ENCODE data around the gene PHLDA1. TPM values are rescaled to one million over a fixed set of nuclear protein-coding genes. Genes with fewer than 3 reads are reported as not detected.

The PHLDA1 gene
- total RNA-seq, 4 donors from 2014 or later, result 45.2 to 73.1 (median 57.5) TPM

DNA sequence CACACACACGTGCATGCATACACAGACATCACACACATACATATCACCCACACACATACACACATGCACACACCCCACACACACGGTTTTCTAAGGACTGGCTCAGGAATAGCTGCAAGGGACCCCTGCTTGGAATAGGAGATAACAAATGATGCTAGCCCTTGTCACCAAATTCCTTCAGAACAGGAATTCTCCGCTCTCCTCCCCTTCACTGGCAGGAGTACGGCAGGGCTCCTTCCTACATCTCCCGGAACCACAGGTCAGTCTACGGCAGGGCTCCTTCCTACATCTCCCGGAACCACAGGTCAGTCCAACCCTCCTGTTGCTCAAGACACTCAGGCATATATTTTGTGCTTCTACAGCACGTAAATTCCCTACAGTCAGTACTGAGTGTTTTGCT, 23.9 kb downstream of the PHLDA1 start:
- TF ChIP-seq CTCF (IDR thresholded peaks at IDR 0.05) (no peak), POLR2A (IDR thresholded peaks at IDR 0.05) (no peak)
- intact Hi-C loops (cut with DNase I), result no loop called here
- WGBS, 2 donors, result 89 to 93% methylated on average over 8 of the region's 8 CpGs
- DNase-seq, result no peak
- Histone ChIP-seq H3K27me3 (no peaks in the 10 kb centered on the region), H3K36me3 (no peaks in the 10 kb centered on the region), H3K27ac (no peak overlapping the region), H3K4me1 (peaks cover 0 to 19% of the 10 kb centered on the region in 2 donors), H3K4me3 (replicated peaks in 1 of 3) (no peak overlapping the region), H3K9me3 (no peaks in the 10 kb centered on the region)

DNA sequence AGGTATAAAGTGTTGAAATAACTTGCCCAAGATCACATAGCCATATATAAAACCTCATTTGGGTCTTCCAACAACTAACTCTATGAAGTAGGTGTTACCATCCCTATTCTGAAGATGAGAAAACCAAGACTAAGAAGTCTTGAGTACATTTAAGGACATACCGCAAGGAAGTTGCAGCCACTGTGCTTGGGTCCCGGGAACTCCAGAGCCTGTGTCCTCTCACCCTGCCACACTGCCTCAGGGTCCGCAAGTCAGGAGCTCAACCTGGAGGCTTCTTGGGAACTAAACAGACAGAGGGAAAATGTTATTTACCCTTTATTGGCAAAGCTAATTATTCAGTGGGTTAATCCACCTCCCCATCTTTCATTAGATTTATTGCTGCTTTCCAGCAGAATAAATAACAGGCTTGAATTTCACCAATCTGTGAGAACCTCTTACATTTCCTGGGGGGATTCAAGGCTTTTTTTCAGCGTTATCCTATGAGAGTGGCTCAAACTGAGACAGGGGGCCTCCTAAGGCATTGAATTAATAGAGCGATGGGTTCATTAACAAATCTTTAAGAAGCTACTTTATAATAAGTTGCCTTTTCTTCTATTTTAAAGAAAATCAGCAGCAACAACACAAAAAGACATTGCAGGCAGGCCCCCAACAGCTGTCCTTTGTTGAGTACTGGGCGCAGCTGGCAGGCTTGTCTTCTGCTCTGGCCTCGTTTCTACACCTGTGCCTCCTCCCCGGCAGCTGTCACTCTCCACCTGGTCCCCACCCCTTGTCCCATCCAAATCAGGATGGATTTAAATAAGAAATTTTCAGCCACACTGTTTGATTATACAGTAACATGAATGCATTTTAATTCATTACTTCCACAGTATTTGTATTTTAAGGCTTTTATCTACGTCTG, 25.3 kb downstream of the PHLDA1 start:
- Histone ChIP-seq H3K36me3 (no peaks in the 10 kb centered on the region), H3K9me3 (no peaks in the 10 kb centered on the region), H3K27ac (no peak overlapping the region), H3K27me3 (no peaks in the 10 kb centered on the region), H3K4me1 (peaks cover 0 to 11% of the 10 kb centered on the region in 2 donors), H3K4me3 (replicated peaks in 1 of 3) (no peak overlapping the region)
- WGBS, 2 donors, result 89 to 93% methylated on average over 9 of the region's 9 CpGs
- TF ChIP-seq POLR2A (IDR thresholded peaks at IDR 0.05) (no peak), CTCF (IDR thresholded peaks at IDR 0.05) (no peak)
- no peak for DNase-seq
- intact Hi-C loops (cut with DNase I), result no loop called here

- TF ChIP-seq CTCF (IDR thresholded peaks at IDR 0.05) (no peak), POLR2A (IDR thresholded peaks at IDR 0.05) (no peak)
- 34 to 42% methylated on average over 2 of the region's 2 CpGs for WGBS, 2 donors
- Histone ChIP-seq H3K4me3 (replicated peaks in 1 of 3) (no peak overlapping the region), H3K27me3 (no peaks in the 10 kb centered on the region), H3K9me3 (no peaks in the 10 kb centered on the region), H3K27ac (no peak overlapping the region), H3K4me1 (no peaks in the 10 kb centered on the region), H3K36me3 (no peaks in the 10 kb centered on the region)
- DNase-seq, result no peak
- intact Hi-C loops (cut with DNase I), result no loop called here
These were observed 28.3 kb downstream of the PHLDA1 start for GRCh38 chr12:76003355-76003638.

DNA sequence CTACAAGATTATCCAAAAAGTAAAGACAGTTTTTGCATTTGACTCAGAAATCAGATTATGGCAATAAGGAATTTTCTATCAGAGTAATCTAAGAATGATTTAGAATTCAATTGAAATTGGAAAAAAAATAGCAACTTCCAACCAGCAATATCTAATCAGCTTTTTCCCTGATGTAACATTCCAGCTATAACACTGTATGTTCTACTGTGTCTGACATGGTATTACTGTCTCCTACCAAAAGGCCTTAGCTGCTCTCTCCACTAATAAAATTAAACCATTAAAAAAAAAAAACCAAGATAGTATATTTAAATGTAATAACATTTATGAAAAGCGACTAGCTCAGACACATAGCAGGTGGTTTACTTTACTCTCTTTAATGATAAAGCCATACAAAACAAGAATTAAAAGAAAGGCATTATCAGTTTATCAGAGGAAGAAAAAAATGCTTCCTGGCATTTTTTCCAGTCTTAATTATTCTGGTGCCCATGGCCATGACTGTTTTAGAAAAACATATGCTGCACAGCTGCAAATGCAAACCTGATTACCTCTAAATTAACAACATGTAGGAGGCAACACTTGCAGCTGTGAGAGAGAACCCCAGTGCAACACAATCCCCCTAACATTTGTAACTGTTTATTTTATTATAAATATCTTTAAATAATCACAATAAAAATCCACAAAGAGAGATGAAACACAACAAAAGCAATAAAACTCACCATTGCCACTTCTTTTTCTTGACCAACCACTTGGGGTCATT, 28.8 kb downstream of the PHLDA1 start:
- intact Hi-C loops (cut with DNase I), result no loop called here

More for the DNA sequence above, 28.8 kb downstream of the PHLDA1 start:
- Histone ChIP-seq H3K4me1 (no peaks in the 10 kb centered on the region), H3K27ac (no peak overlapping the region), H3K9me3 (no peaks in the 10 kb centered on the region), H3K36me3 (no peaks in the 10 kb centered on the region), H3K27me3 (no peaks in the 10 kb centered on the region), H3K4me3 (replicated peaks in 1 of 3) (no peak overlapping the region)
- TF ChIP-seq POLR2A (IDR thresholded peaks at IDR 0.05) (no peak), CTCF (IDR thresholded peaks at IDR 0.05) (no peak)
- WGBS, 2 donors, result 92 to 97% methylated on average over 1 of the region's 1 CpG
- DNase-seq, result no peak

Data from thyroid gland (tissue), 4 donors.